Measurements from ENCODE around the gene CRY1. TPM values are rescaled to one million over a fixed set of nuclear protein-coding genes. Genes with fewer than 3 reads are reported as not detected.

Gene CRY1
- total RNA-seq, 4 donors from 2014 or later, result 7.8 to 39.1 (median 10.1) TPM

DNA sequence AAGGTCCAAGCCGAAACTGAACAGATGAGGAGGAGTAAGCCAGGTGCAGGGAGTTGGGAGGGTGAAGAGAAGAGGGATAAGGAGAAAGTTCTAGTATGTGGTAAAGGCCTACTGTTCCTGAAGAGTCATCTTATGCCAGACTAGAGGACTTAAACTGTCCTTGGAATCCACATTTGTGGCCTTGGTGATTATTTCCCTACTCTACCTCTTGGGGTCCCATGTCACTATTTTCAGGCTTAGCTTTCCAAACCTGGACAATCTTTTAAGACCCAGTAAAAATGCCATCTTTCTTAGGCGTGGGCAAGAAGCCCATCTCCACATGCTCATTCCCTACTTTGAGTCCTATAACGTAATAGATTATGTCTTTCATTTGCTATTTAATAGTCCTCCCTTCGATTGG, 40.1 kb upstream of the CRY1 start:
- no peak for TF ChIP-seq CTCF (IDR thresholded peaks at IDR 0.05)
- no peak for TF ChIP-seq POLR2A (IDR thresholded peaks at IDR 0.05)
- WGBS, 2 donors, result 89 to 91% methylated on average over 4 of the region's 4 CpGs
- intact Hi-C loops (cut with DNase I; ENCODE audit: low total_unique reads), result no loop called here
- no peak overlapping the region for H3K4me3 ChIP-seq (ENCODE audit: low read depth, poor library complexity, severe bottlenecking)
- no peak for DNase-seq (ENCODE audit: low spot score in 2 of 2)

DNA sequence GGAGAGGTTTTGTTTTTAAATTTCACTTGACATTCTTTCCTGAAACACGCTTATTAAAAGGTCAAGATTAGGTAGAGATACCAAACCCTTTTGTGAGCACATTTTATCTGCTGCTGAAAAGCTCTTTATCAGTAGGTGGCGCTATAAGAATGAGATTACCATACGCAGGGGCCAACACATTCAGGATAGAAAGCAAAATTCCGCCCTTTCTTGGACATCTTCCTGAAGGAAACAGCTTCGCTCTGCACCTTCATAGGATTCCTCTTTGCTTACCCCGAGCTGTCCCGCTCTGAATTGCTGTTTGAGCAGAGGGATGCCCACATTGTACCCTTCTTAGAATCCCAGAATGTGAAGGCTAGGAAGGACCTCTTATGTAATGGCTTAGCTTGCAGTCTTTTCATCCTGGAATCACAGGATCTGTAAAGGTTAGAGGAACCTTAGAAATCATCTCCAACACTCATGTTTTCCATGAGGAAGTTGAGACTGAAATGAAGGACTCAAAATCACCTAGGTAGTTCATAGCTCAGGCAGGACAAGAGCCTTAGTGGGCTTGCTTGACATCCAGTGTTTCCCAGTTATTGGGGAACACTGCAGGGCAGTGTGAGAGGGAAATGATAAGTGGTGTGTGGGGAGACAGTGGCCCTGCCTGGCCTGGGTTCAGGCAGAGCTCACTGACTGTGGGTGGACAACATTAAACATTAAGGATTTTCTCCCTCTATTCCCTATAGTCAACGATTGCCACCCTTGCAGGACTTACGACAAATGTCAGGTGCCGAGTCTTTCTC, 38.7 kb upstream of the CRY1 start:
- intact Hi-C loops (cut with DNase I; ENCODE audit: low total_unique reads), result loop anchor here (2.0 kb wide), 1 partner anchor 475 kb away; no protein-coding TSS in a partner anchor
- TF ChIP-seq POLR2A (IDR thresholded peaks at IDR 0.05) (no peak), CTCF (IDR thresholded peaks at IDR 0.05) (peak in 1 of 3 donors; percentile 44)
- 29 to 30% methylated on average over 10 of the region's 10 CpGs for WGBS, 2 donors
- DNase-seq (ENCODE audit: low spot score in 2 of 2), result peak in 1 of 2 donors; percentile 20
- no peak overlapping the region for H3K4me3 ChIP-seq (ENCODE audit: low read depth, poor library complexity, severe bottlenecking)

GRCh38 chr12:107130830-107131611, 37.7 kb upstream of the CRY1 start:
- DNase-seq (ENCODE audit: low spot score in 2 of 2), result no peak
- intact Hi-C loops (cut with DNase I; ENCODE audit: low total_unique reads), result loop anchor here (2.0 kb wide), 1 partner anchor 476 kb away; no protein-coding TSS in a partner anchor
- WGBS, 2 donors, result 77 to 87% methylated on average over 6 of the region's 6 CpGs
- no peak for TF ChIP-seq POLR2A (IDR thresholded peaks at IDR 0.05)
- TF ChIP-seq CTCF (IDR thresholded peaks at IDR 0.05), result no peak
- H3K4me3 ChIP-seq (ENCODE audit: low read depth, poor library complexity, severe bottlenecking), result no peak overlapping the region

DNA sequence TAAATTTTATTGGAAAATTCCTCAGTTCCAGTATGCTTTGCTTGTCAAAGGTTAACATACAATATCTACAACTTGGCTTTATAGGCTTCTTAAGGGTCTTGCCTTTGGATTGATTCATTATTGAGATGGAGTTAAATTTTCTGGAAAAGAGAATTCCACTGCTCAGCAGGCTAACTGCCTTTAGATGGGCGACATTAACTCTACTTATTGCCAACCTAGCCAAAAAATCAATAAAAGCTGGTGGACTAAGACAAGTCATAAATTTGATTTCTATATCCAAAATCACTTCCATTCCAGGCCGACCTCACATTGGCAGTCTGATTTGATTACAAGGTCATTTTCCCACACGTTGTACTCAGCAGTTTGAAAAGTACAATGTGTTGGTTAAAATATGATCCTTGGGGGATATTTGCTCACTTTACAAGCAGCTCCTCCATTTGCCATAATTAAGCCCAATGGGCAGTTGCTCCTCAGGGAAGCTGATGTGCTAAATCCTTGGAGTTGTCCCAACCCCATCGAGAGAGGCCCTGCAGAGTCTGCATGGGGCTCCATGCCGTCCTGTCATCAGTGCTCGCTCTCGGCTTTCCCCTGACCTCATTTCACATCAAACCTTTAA, 36.1 kb upstream of the CRY1 start:
- no peak for DNase-seq (ENCODE audit: low spot score in 2 of 2)
- WGBS, 2 donors, result 67 to 72% methylated on average over 7 of the region's 7 CpGs
- no peak for TF ChIP-seq CTCF (IDR thresholded peaks at IDR 0.05)
- no peak for TF ChIP-seq POLR2A (IDR thresholded peaks at IDR 0.05)
- no peak overlapping the region for H3K4me3 ChIP-seq (ENCODE audit: low read depth, poor library complexity, severe bottlenecking)
- intact Hi-C loops (cut with DNase I; ENCODE audit: low total_unique reads), result no loop called here

GRCh38 chr12:107127482-107128430, 34.4 kb upstream of the CRY1 start:
- no peak for TF ChIP-seq CTCF (IDR thresholded peaks at IDR 0.05)
- TF ChIP-seq POLR2A (IDR thresholded peaks at IDR 0.05), result no peak
- 75 to 82% methylated on average over 6 of the region's 6 CpGs for WGBS, 2 donors
- no peak for DNase-seq (ENCODE audit: low spot score in 2 of 2)
- intact Hi-C loops (cut with DNase I; ENCODE audit: low total_unique reads), result no loop called here
- H3K4me3 ChIP-seq (ENCODE audit: low read depth, poor library complexity, severe bottlenecking), result no peak overlapping the region
